DMS79 (cell line): Measurements from ENCODE around the gene KAZN.
"Not testable (repeated sequence)": the region's sequence is repeated elsewhere in the genome, so short reads cannot be mapped to it uniquely, and the experiment has no call there.

Experiments
- DNase-seq: peaks from one replicate; lab custom pipeline; 2025; lab: John Stamatoyannopoulos, UW

The KAZN gene

DNA sequence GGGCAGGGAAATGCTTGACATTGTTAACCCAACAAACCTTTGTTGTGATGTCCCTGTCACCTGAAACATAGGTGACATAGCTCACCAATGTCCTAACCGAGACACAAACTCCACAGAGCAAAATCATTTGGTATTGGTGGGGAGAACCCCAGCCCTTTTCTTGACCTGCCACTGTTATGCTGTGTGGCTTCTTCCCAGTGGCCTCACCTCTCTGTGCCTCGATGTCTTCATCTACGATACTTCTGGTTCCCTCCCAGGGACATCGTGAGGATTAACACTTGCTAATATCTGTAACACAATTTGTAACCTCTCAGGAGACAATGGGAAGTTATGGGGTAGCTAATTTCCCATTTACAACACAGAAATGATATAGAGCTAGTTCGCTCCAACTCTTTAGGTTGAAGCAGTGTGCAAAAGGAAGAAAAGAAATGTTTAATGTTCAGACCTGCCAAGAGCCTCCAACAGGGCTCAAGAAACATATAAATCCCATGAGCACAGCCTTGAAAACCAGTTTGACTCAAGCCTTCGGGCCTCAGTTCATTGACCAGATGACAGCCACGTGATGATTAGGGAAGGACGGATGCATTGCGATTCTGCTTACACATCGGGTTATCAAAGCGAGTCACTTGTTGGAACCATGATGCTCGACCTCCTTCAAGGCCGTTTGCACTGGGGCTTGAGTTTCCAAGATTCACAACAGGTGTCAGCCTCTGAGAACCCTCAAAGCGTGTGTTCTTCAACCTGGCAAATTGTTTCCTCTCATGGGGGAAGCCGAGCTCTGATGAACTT lies 517.3 kb downstream of the KAZN start:
- DNase-seq: no peak

DNA sequence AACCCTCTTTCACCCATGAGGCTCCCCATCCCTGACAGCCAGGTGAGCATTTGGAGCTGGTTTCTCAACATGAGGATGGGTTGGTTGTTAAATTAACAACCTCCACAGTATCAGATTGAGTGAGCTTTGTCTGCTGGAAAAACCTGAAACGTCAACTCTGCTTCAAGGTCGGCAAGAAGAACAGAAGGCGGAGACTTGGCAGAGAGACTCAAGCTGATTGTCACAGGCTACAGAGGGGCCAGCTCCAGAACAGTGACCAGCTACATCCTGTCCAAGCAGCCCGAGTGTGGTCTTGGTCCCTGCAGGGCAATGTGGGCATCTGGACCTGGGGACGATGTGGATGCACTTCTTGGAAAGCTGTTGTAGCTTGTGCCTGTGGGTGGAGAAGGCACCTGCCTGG lies 518.5 kb downstream of the KAZN start:
- no peak for DNase-seq

DNA sequence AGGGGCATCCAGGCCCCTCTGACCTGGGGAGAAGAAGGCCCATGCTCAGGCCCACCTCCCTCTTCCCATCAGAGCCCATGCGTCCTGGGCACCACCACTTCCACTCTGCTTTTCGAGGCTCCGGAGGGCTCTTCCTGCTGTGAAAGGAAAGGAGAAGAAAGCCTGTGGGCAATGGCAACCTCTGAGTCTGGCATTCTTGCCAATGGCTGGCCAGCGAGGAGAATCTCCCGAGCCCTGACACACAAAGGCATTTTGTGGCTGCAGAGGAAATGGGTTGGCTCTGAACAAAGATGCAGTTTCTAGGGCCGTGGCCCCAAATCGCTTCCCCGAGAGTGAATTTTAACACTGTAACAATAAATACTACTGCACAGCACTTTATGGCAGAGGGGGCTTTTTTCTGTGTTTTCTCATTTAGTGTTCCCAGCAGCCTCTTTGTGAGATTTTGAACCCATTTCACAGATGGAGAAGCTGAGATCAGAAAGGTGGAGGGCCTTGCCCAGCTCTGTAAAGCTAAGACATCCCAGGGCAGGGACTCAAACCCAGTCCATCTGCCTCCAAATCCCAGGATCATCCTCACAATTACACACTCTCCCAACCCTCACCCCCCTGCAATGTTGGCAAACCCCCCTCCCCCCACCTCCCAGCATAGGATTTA lies 519.3 kb downstream of the KAZN start:
- DNase-seq: no peak

- DNase-seq: no peak
Observed at GRCh38 chr1:15118579-15118978, 520.1 kb downstream of the KAZN start.

DNA sequence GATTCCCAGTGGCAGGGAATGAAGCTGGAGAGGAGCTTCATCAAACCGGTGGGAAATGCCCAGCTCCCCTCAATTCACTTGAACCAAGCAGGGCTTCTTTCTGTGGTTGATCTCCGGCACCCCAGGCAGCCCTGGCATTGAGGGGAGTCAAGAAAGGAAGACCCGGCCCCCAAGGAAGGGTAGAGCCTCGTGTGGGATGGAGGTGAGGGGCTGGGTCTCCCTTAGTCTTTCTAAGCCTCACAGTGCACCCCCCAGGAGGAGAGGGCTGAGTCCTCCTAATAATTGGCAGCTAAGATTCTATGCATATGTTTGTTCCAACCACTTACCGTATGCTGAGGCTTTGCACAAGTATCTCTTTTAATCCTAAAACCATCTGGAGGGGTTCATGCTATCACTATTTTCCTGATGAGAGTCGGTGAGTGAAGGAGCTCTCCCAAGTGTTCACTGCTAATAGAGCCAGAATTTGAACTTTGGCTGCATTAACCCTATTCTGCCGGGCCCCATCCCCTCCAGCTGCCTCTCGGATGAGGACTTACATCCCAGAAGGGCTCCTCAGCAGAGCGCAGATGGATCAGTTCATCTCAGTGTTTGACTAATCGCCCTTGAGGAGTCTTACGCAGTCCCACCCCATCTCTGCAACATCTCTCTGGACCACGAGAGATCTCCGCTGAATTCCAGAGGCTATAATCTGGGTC lies 521.9 kb downstream of the KAZN start:
- DNase-seq: no peak

DNA sequence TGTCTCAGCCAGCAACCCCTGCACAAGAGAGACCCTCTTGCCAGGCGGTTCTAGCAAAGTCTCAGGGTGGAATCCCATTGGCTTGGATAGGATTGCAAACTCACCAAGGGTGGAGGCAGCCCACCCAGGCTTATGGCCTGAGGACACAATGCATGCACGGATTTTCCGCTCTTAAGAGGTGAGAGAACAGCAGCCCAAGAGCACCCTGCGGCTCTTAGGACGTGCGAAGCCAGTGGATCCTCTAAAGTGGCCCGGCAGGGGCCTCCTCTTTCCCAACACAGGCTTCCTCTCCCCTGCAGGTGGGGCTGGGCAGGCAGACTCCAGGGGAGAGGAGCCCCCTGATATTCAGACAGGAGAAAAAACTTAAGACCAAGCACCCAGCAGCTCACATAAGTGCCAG lies 523.8 kb downstream of the KAZN start:
- DNase-seq: no peak

GRCh38 chr1:15123270-15123669 lies 524.8 kb downstream of the KAZN start:
- DNase-seq: no peak

- no peak for DNase-seq
Observed at GRCh38 chr1:15123925-15124324, 525.4 kb downstream of the KAZN start.

DNA sequence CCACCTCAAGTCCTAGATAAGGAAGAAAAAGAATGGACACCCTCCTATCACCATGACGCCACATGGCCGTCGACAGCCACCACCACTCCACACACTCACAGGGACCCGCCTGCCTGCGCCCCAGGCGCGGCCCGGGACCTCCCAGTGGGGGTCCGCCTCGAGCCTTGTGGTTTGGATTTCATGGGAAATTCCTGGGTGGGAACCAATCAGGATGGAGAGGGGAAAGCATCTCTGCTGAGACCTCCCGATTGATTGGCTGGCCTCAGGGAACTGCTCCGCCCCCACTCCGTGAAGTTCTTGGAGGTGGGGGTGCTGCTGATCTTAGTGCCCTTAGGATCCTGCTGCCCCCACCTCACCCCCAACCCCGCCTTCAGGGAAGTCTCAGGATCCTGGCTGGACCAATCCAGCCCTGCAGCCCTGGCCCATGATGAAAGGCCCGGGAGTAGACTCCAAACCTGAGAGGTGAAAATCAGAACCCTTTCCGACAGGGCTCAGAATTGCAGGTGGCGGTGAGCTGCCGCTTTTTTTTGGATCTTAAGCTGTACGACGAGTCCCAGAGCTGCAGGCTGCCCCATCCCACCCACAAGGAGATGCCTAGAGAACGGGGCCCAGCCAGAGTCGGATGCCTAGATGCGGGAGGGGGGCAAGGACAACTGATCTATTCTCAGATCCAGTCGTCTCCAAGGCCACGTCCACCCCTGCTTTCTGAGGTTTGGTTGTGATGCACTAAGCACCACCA lies 526.0 kb downstream of the KAZN start:
- no peak for DNase-seq

- DNase-seq: no peak
Observed at GRCh38 chr1:15125101-15125745, 526.7 kb downstream of the KAZN start.

DNA sequence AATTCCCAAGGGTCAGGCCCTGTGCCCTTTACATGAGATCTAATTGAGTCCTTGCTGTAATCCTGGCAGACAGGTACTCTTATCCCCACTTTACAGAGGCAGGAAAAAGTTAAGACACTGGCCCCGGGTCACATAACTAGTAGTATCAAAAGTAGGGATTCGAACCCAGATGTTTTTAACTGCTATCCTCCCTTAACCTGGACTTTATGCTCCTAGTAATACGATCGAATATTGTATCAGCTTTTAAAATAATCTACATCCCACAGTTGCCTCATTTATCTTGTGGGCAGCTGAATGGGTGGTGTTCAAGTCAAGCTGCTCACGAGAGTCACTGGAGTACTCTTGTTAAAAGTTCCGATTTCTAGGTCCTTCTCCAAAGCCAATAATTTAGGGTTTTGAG lies 529.6 kb downstream of the KAZN start:
- no peak for DNase-seq

DNA sequence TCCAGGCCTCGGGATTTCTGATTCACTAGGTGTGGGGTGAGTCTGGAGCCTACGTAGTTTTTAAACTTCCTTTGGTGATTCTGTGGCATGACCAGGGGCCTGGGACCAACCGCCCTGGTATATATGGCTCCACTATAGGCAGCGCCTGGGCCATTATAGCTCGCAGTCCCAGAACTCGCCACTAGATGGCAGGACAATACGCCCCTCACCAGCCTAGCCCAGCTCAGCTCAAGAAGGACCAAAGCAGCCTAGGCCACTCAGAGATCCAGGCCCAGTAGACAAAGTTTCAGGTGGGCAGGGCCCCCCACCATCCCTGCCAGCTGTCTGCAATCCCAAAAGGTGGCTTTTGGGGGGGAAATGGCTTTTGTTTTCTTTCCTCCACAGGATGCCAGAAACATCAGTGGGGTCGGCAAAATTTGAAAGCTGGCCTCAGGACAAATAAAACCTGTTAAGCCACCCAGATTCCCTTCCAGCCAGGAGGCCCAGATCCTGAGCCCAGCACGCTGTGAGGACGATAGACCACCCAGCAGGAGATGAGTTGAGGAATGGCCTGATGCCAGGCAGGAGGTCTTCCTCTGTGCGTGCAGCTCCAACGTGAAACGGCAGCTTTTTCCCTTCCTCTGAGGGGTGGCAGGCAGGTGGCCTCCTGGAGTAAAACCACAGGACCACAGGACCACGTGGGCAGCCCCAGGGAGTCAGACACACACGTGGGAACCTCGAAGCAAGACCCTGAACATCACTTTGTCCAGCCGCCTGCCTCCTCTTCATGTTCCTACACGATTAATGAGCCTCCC lies 530.2 kb downstream of the KAZN start:
- DNase-seq: no peak

DNA sequence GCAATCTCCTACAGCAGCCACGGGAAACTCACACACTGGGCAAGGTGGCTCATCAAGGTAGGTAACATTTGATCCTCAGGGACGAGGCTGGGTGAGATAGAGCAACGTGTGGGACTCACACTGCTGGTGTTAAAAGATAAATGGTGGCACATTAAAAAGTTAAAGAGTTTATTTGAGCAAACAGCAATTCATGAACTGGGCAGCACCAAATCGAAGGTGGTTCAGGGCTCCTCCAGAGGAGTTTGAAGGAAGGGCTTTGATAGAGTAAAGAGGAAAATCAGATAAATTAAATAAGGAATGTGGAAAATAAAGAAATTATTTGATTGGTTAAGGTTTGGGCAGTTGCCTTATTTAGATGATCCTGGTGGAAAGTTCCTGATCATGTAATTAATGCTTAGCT lies 531.5 kb downstream of the KAZN start:
- no peak for DNase-seq

- no peak for DNase-seq
Observed at GRCh38 chr1:15130607-15131006, 532.1 kb downstream of the KAZN start.

DNA sequence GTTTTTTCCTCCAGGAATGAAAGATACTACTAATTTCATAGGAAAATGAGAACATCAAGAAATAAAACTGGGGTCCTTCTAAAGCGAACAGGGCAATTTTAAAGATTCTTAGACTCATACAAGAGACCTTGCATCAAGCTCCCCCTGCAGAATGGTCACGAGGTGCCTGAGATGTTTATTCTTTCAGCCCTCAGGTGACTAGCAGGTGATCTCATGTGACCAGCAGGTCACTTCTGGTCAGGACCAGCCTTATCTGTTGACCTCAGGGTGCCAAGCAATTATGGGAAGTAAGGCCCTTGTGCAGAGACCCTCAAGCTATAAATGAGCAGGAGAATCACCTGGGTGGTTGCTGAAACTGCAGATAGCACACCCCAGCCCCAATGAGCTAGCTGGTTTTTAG lies 534.5 kb downstream of the KAZN start:
- no peak for DNase-seq

DNA sequence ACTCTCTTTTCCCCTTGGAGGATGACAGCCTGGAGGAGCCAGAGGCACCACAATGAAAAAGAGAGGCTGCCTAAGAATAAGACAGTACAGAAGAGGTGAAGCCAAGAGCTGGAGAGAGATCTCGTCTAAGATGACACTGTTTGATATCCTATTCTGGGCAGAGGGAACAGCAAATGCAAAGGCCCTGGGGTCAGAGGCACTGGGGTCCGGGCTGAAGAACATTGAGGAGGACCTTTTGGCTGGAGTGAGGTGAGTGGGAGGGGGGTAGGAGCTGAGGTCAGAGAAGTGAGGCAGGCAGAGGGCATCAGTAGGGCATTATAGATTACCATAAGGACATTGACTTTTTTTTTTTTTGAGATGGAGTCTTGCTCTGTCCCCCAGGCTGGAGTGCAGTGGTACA lies 535.8 kb downstream of the KAZN start:
- DNase-seq: no peak

GRCh38 chr1:15135604-15136003 lies 537.1 kb downstream of the KAZN start:
- DNase-seq: not testable (repeated sequence)

GRCh38 chr1:15137809-15138208 lies 539.3 kb downstream of the KAZN start:
- no peak for DNase-seq

DNA sequence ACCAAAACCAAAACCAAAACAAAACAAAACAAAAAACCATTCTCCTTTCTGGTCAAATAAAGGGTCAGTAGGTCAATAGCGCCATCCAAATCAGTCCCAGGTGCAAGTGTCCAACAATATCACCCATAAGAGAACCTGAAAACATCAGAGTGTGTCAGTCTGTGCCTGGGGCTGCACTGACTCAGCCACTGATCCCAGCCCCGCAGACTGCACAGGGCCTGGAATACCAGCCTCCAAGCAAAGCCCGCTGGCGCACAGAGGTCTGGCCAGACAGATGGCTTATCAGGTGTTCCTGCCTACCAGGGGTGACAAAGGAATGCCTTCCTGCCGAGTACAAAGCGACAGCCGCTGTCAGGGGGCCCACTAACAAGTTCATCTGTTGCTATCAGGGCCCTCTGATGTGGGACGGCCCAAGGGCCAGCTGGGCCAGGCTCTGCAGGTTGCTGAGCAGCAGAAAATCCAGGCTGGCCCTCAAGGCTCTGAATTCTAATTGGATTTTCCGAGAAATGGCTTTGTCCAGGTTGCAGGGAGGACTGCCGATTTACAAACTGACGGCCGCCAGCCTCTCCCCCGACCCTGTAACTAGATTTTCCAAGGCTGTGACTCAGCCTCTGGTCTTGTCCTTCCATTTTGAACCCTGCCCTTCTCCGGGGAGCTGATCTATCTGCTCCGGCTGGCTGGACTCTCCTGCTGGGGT lies 541.3 kb downstream of the KAZN start:
- DNase-seq: no peak

DNA sequence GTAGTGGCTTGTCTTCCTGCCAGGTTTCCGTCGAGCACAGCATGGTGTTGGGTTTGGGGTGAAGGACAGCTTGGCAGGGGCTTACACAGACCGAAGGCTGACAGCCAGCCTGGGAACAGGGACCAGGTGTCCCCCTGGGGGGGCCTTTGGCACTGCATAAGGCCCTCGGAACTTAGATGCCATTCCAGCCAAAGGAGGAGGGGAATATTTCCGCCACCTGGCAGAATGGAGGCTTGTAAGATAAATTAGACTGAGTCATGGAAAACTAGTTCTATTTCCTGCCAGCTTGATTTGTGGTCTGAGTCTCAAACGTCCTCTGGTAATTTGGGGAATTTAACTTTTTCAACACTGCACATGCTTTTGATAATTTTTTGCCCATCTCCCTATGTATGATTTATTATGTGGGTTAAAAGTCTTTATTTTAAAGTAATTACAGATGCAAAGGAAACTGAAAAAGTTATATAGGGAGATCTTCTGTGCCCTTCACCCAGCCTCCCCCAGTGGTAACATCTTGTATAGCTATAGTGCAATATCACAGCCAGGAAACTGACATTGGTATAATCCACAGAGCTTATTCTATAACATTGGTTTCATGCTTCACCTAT lies 543.6 kb downstream of the KAZN start:
- no peak for DNase-seq
